Trophoblast cell (in vitro differentiated cells and primary cell): ENCODE measurements around the gene FSTL4.

ENCODE experiments used
- DNase-seq, 2 donors: peaks; one replicate each; pipeline ENCODE4 v3.0.0-alpha.2; 2016
- H2AFZ ChIP-seq: 2 replicates; pipeline ENCODE4 v1.6.1; 2013; ENCODE audit warnings: low read length, moderate library complexity, mild to moderate bottlenecking; ENCODE audit not compliant: insufficient read depth, poor library complexity
- H2AK5ac ChIP-seq: 2 replicates; pipeline ENCODE4 v1.6.1; 2013; ENCODE audit warnings: mild to moderate bottlenecking, low read length
- H2BK120ac ChIP-seq: 2 replicates; pipeline ENCODE4 v1.6.1; 2013; ENCODE audit warnings: low read length, mild to moderate bottlenecking, moderate library complexity; ENCODE audit not compliant: insufficient read depth, poor library complexity
- H2BK12ac ChIP-seq: 2 replicates; pipeline ENCODE4 v1.6.1; 2013; ENCODE audit warnings: mild to moderate bottlenecking, low read length, moderate library complexity
- H2BK5ac ChIP-seq: 2 replicates; pipeline ENCODE4 v1.6.1; 2013; ENCODE audit warnings: low read length, low read depth, moderate library complexity, mild to moderate bottlenecking; ENCODE audit not compliant: poor library complexity
- H3K14ac ChIP-seq: 2 replicates; pipeline ENCODE4 v1.6.1; 2013; ENCODE audit warnings: mild to moderate bottlenecking, low read length
- H3K18ac ChIP-seq: 2 replicates; pipeline ENCODE4 v1.6.1; 2013; ENCODE audit warnings: mild to moderate bottlenecking, low read length
- H3K23ac ChIP-seq: 2 replicates; pipeline ENCODE4 v1.6.1; 2013; ENCODE audit warnings: low read length
- H3K27ac ChIP-seq: 2 replicates; pipeline ENCODE4 v1.5.1; 2013; ENCODE audit warnings: low read depth, mild to moderate bottlenecking, inconsistent platforms, low read length, moderate library complexity
- H3K27me3 ChIP-seq: 2 replicates; pipeline ENCODE4 v1.6.1; 2013; ENCODE audit warnings: inconsistent platforms, mild to moderate bottlenecking, low read length, moderate library complexity; ENCODE audit not compliant: insufficient read depth
- H3K36me3 ChIP-seq, 2 experiments: 1 replicate in 1 of 2; 2 replicates in 1 of 2; pipeline ENCODE4 v1.6.1; 2013; ENCODE audit warnings: low read length in 2 of 2, mild to moderate bottlenecking in 2 of 2, moderate library complexity in 1 of 2; ENCODE audit not compliant: insufficient read depth in 2 of 2, control insufficient read depth in 1 of 2
- H3K4ac ChIP-seq: 2 replicates; pipeline ENCODE4 v1.6.1; 2013; ENCODE audit warnings: low read depth, mild to moderate bottlenecking, low read length, moderate library complexity
- H3K4me1 ChIP-seq, 2 experiments: 1 replicate in 1 of 2; 2 replicates in 1 of 2; pipeline ENCODE4 v1.6.1; 2013; ENCODE audit warnings: low read length in 2 of 2, mild to moderate bottlenecking in 2 of 2, moderate library complexity in 1 of 2; ENCODE audit not compliant: insufficient read depth in 2 of 2, control insufficient read depth in 1 of 2
- H3K4me2 ChIP-seq: 2 replicates; pipeline ENCODE4 v1.6.1; 2013; ENCODE audit warnings: inconsistent platforms, mild to moderate bottlenecking, low read length, moderate library complexity
- H3K4me3 ChIP-seq: 2 replicates; pipeline ENCODE4 v1.5.1; 2013; ENCODE audit warnings: mild to moderate bottlenecking, low read depth, low read length, inconsistent platforms
- H3K79me1 ChIP-seq: one replicate; pipeline ENCODE4 v1.6.1; 2013; ENCODE audit warnings: low read length
- H3K79me2 ChIP-seq: 2 replicates; pipeline ENCODE4 v1.6.1; 2013; ENCODE audit warnings: low read length, mild to moderate bottlenecking; ENCODE audit not compliant: control insufficient read depth, insufficient read depth, poor library complexity
- H3K9ac ChIP-seq: 2 replicates; pipeline ENCODE4 v1.6.1; 2013; ENCODE audit warnings: mild to moderate bottlenecking, low read length
- H3K9me3 ChIP-seq: 2 replicates; pipeline ENCODE4 v1.6.1; 2013; ENCODE audit warnings: low read depth, mild to moderate bottlenecking, control low read depth, inconsistent platforms, low read length; ENCODE audit not compliant: insufficient read depth
- H4K12ac ChIP-seq: 2 replicates; pipeline ENCODE4 v1.6.1; 2013; ENCODE audit warnings: low read depth, mild to moderate bottlenecking, low read length, moderate library complexity
- H4K8ac ChIP-seq: 2 replicates; pipeline ENCODE4 v1.6.1; 2013; ENCODE audit warnings: low read depth, mild to moderate bottlenecking, low read length, moderate library complexity
- H4K91ac ChIP-seq: one replicate; pipeline ENCODE4 v1.6.1; 2013; ENCODE audit warnings: low read depth, mild to moderate bottlenecking, low read length, moderate library complexity
- WGBS: extraction: QIAGEN DNeasy Blood & Tissue Kit; methylation state at CpG from one replicate; pipeline ENCODE4 v1.1.7; 2013; ENCODE audit warnings: missing lambda C conversion rate; ENCODE audit not compliant: insufficient read length, insufficient coverage; ENCODE audit errors: extremely low coverage; 5-methylcytosine and 5-hydroxymethylcytosine counted together

FSTL4 gene

GRCh38 chr5:133227897-133228296 lies 384.4 kb downstream of the FSTL4 start:
- Histone ChIP-seq H2AK5ac (no peak overlapping the region), H2BK120ac (no peak overlapping the region), H4K91ac (no peak overlapping the region), H3K79me1 (no peaks in the 10 kb centered on the region), H3K36me3 (no peaks in the 10 kb centered on the region), H3K27ac (no peak overlapping the region), H2BK5ac (no peak overlapping the region), H4K8ac (no peak overlapping the region), H3K4me1 (no peaks in the 10 kb centered on the region), H2AFZ (no peak overlapping the region), H3K14ac (no peak overlapping the region), H2BK12ac (no peak overlapping the region), H3K79me2 (no peaks in the 10 kb centered on the region), H3K27me3 (no peaks in the 10 kb centered on the region), H3K9ac (no peak overlapping the region), H3K4me3 (no peak overlapping the region), H3K4ac (no peak overlapping the region), H3K9me3 (no peaks in the 10 kb centered on the region), H3K18ac (no peak overlapping the region), H3K4me2 (no peak overlapping the region), H4K12ac (no peak overlapping the region), H3K23ac (no peak overlapping the region)
- DNase-seq = no peak
- WGBS = no CpG with 5 or more reads among the region's 6 CpGs

- Histone ChIP-seq H3K18ac (no peak overlapping the region), H3K79me1 (no peaks in the 10 kb centered on the region), H3K27ac (no peak overlapping the region), H3K4me3 (no peak overlapping the region), H2BK12ac (no peak overlapping the region), H4K8ac (no peak overlapping the region), H4K12ac (no peak overlapping the region), H3K4me2 (no peak overlapping the region), H2BK5ac (no peak overlapping the region), H2AK5ac (no peak overlapping the region), H3K9me3 (no peaks in the 10 kb centered on the region), H2BK120ac (no peak overlapping the region), H3K79me2 (no peaks in the 10 kb centered on the region), H3K4me1 (no peaks in the 10 kb centered on the region), H3K23ac (no peak overlapping the region), H3K27me3 (no peaks in the 10 kb centered on the region), H2AFZ (no peak overlapping the region), H4K91ac (no peak overlapping the region), H3K36me3 (no peaks in the 10 kb centered on the region), H3K4ac (no peak overlapping the region), H3K14ac (no peak overlapping the region), H3K9ac (no peak overlapping the region)
- no CpG with 5 or more reads among the region's 3 CpGs for WGBS
- no peak for DNase-seq
Observed at GRCh38 chr5:133227082-133227481, 385.3 kb downstream of the FSTL4 start.

- Histone ChIP-seq H3K36me3 (no peaks in the 10 kb centered on the region), H2BK5ac (no peak overlapping the region), H3K9ac (no peak overlapping the region), H2AFZ (no peak overlapping the region), H3K4me2 (no peak overlapping the region), H2BK120ac (no peak overlapping the region), H3K9me3 (no peaks in the 10 kb centered on the region), H3K4ac (no peak overlapping the region), H2AK5ac (no peak overlapping the region), H3K27ac (no peak overlapping the region), H4K12ac (no peak overlapping the region), H3K14ac (no peak overlapping the region), H3K23ac (no peak overlapping the region), H3K27me3 (no peaks in the 10 kb centered on the region), H3K4me1 (no peaks in the 10 kb centered on the region), H4K91ac (no peak overlapping the region), H3K4me3 (no peak overlapping the region), H4K8ac (no peak overlapping the region), H3K79me1 (no peaks in the 10 kb centered on the region), H3K79me2 (no peaks in the 10 kb centered on the region), H2BK12ac (no peak overlapping the region), H3K18ac (no peak overlapping the region)
- no peak for DNase-seq
- no CpG with 5 or more reads among the region's 1 CpG for WGBS
Observed at GRCh38 chr5:133226186-133226585, 386.2 kb downstream of the FSTL4 start.

DNA sequence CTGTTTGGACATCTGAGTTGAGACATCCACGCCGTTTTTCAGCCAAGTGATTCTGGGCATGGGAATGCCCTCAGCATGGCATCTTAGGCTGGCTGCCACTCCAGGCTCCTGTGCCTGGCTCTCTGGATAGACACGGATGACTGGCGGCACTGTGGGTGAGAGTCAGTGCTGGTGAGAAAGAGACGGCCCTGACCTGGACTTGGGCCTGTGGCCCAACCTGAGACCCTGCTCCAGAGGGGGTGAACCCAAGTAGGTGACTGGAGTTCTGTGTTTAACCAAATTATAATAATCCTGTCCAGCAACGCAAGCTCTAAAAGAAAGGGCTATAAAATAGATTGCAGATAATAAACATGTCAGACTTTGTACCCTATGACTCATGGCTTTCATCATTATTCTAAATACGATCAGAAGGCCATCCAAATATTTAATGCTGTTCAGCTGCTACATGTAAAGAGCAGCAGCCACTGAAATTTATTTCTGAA lies 386.6 kb downstream of the FSTL4 start:
- H2BK5ac ChIP-seq = no peak overlapping the region
- no peaks in the 10 kb centered on the region for H3K36me3 ChIP-seq
- H4K8ac ChIP-seq = no peak overlapping the region
- H3K4me3 ChIP-seq = no peak overlapping the region
- H2BK12ac ChIP-seq = no peak overlapping the region
- H3K4ac ChIP-seq = no peak overlapping the region
- H3K27me3 ChIP-seq = no peaks in the 10 kb centered on the region
- H3K9ac ChIP-seq = no peak overlapping the region
- H4K12ac ChIP-seq = no peak overlapping the region
- no peak overlapping the region for H3K18ac ChIP-seq
- H3K79me2 ChIP-seq = no peaks in the 10 kb centered on the region
- no peak overlapping the region for H3K23ac ChIP-seq
- no peak overlapping the region for H2AFZ ChIP-seq
- no peaks in the 10 kb centered on the region for H3K4me1 ChIP-seq
- no peak overlapping the region for H2AK5ac ChIP-seq
- H3K9me3 ChIP-seq = no peaks in the 10 kb centered on the region
- no peak overlapping the region for H4K91ac ChIP-seq
- WGBS = no CpG with 5 or more reads among the region's 7 CpGs
- H3K79me1 ChIP-seq = no peaks in the 10 kb centered on the region
- no peak overlapping the region for H3K4me2 ChIP-seq
- H2BK120ac ChIP-seq = no peak overlapping the region
- H3K14ac ChIP-seq = no peak overlapping the region
- H3K27ac ChIP-seq = no peak overlapping the region
- no peak for DNase-seq
